Smooth muscle cell (in vitro differentiated cells): ENCODE measurements around the gene TVP23C. TPM values are rescaled to one million over a fixed set of nuclear protein-coding genes. Genes with fewer than 3 reads are reported as not detected.

Experiments used
- DNase-seq: peaks from one replicate; lab custom pipeline; 2025; ENCODE audit not compliant: unreplicated experiment; lab: John Stamatoyannopoulos, UW
- H2AFZ ChIP-seq: fragments of 200-600 bp; sonication (generic); 2 replicates; pipeline ENCODE4 v1.6.0; 2016; ENCODE audit warnings: antibody characterized with exemption, low read depth, mild to moderate bottlenecking
- H3F3A ChIP-seq: fragments of 200-600 bp; sonication (generic); 2 replicates; pipeline ENCODE4 v1.6.0; 2017; ENCODE audit warnings: antibody characterized with exemption, low read depth
- H3K27ac ChIP-seq: fragments of 200-600 bp; sonication (generic); 2 replicates; pipeline ENCODE4 v1.5.1; 2016; ENCODE audit warnings: low read depth, mild to moderate bottlenecking
- H3K27me3 ChIP-seq: fragments of 200-600 bp; sonication (generic); 2 replicates; pipeline ENCODE4 v1.6.1; 2016; ENCODE audit warnings: low read depth, mild to moderate bottlenecking
- H3K36me3 ChIP-seq: fragments of 200-600 bp; sonication (generic); 2 replicates; pipeline ENCODE4 v1.5.1; 2016; ENCODE audit warnings: low read depth
- H3K4me1 ChIP-seq: fragments of 200-600 bp; sonication (generic); 2 replicates; pipeline ENCODE4 v1.5.1; 2016; ENCODE audit warnings: low read depth
- H3K4me2 ChIP-seq: fragments of 200-600 bp; sonication (generic); 2 replicates; pipeline ENCODE4 v1.6.0; 2016; ENCODE audit warnings: mild to moderate bottlenecking
- H3K4me3 ChIP-seq: fragments of 200-600 bp; sonication (generic); 2 replicates; pipeline ENCODE4 v1.5.1; 2016; ENCODE audit warnings: mild to moderate bottlenecking
- H3K79me2 ChIP-seq: fragments of 200-600 bp; sonication (generic); 2 replicates; pipeline ENCODE4 v1.6.0; 2016; ENCODE audit warnings: low read depth, mild to moderate bottlenecking
- H3K9ac ChIP-seq: fragments of 200-600 bp; sonication (generic); 2 replicates; pipeline ENCODE4 v1.6.0; 2016; ENCODE audit warnings: low read depth
- H3K9me3 ChIP-seq: fragments of 200-600 bp; sonication (generic); replicated peaks from 2 replicates; pipeline ENCODE4 v1.5.1; 2016; ENCODE audit warnings: low read depth
- H4K20me1 ChIP-seq: fragments of 200-600 bp; sonication (generic); 2 replicates; pipeline ENCODE4 v1.6.0; 2016; ENCODE audit warnings: low read depth
- CTCF ChIP-seq: fragments of 200-600 bp; sonication (generic); IDR thresholded peaks from 2 replicates; pipeline ENCODE4 v1.5.1; 2017; ENCODE audit warnings: borderline replicate concordance, mild to moderate bottlenecking, antibody characterized with exemption; ENCODE audit not compliant: insufficient read depth, poor library complexity, severe bottlenecking
- WGBS: methylation state at CpG from one replicate; pipeline ENCODE4 v1.1.7; 2016; ENCODE audit warnings: low lambda C conversion rate; 5-methylcytosine and 5-hydroxymethylcytosine counted together
- polyA plus RNA-seq: library from polyadenylated mRNA; unstranded; fragments of >200 nt; fragmentation: Nextera tagmentation; extraction: Ambion mirVana; gene quantifications from 2 replicates; pipeline ENCODE4 v1.2.1, GENCODE V29; 2016
- total RNA-seq: library from RNA; depleted of rRNA; stranded (reverse); fragments of >200 nt; gene quantifications from 2 replicates; pipeline ENCODE4 v1.2.3, GENCODE V29; 2014

TVP23C gene
- total and polyA plus RNA-seq, 2 experiments from 2014 or later, result 10.0 to 52.5 TPM

- Histone ChIP-seq H2AFZ (no peak overlapping the region), H3K27me3 (no peaks in the 10 kb centered on the region), H3K9ac (no peak overlapping the region), H3K79me2 (no peaks in the 10 kb centered on the region), H3K4me2 (no peak overlapping the region), H3K27ac (no peak overlapping the region), H3K36me3 (no peaks in the 10 kb centered on the region), H3K4me3 (no peak overlapping the region), H3F3A (peaks cover 16% of the 10 kb centered on the region), H3K4me1 (peaks cover 10% of the 10 kb centered on the region), H4K20me1 (no peaks in the 10 kb centered on the region), H3K9me3 (no peaks in the 10 kb centered on the region)
- no peak for TF ChIP-seq CTCF
- DNase-seq, result no peak
- WGBS, result 74% methylated on average over 2 of the region's 2 CpGs
Observed at GRCh38 chr17:15488557-15488956, 74.7 kb downstream of the TVP23C start.

GRCh38 chr17:15485045-15485444, 78.2 kb downstream of the TVP23C start:
- Histone ChIP-seq H3K36me3 (no peaks in the 10 kb centered on the region), H3K4me2 (no peak overlapping the region), H3K27ac (no peak overlapping the region), H3K27me3 (no peaks in the 10 kb centered on the region), H3K9ac (no peak overlapping the region), H3F3A (peaks cover 3% of the 10 kb centered on the region), H3K79me2 (no peaks in the 10 kb centered on the region), H3K4me3 (no peak overlapping the region), H3K9me3 (no peaks in the 10 kb centered on the region), H2AFZ (no peak overlapping the region), H4K20me1 (no peaks in the 10 kb centered on the region), H3K4me1 (no peaks in the 10 kb centered on the region)
- WGBS, result 47% methylated on average over 4 of the region's 4 CpGs
- no peak for DNase-seq
- no peak for TF ChIP-seq CTCF

GRCh38 chr17:15483431-15483830, 79.9 kb downstream of the TVP23C start:
- Histone ChIP-seq H2AFZ (no peak overlapping the region), H3K79me2 (no peaks in the 10 kb centered on the region), H3K4me3 (no peak overlapping the region), H4K20me1 (no peaks in the 10 kb centered on the region), H3K27me3 (no peaks in the 10 kb centered on the region), H3K9ac (no peak overlapping the region), H3K4me2 (no peak overlapping the region), H3K27ac (no peak overlapping the region), H3K36me3 (no peaks in the 10 kb centered on the region), H3K4me1 (no peaks in the 10 kb centered on the region), H3K9me3 (no peaks in the 10 kb centered on the region), H3F3A (peaks cover 3% of the 10 kb centered on the region)
- no peak for TF ChIP-seq CTCF
- DNase-seq, result no peak
- 36% methylated on average over 4 of the region's 4 CpGs for WGBS

GRCh38 chr17:15482476-15482875, 80.8 kb downstream of the TVP23C start:
- DNase-seq, result no peak
- no peaks in the 10 kb centered on the region for H3K4me1 ChIP-seq
- 79% methylated on average over 6 of the region's 6 CpGs for WGBS
- peaks cover 3% of the 10 kb centered on the region for H3F3A ChIP-seq
- no peak overlapping the region for H3K27ac ChIP-seq
- H3K36me3 ChIP-seq, result no peaks in the 10 kb centered on the region
- H3K27me3 ChIP-seq, result no peaks in the 10 kb centered on the region
- no peaks in the 10 kb centered on the region for H3K9me3 ChIP-seq
- H3K4me2 ChIP-seq, result no peak overlapping the region
- no peak for TF ChIP-seq CTCF
- H3K79me2 ChIP-seq, result no peaks in the 10 kb centered on the region
- H4K20me1 ChIP-seq, result no peaks in the 10 kb centered on the region
- H2AFZ ChIP-seq, result no peak overlapping the region
- no peak overlapping the region for H3K9ac ChIP-seq
- no peak overlapping the region for H3K4me3 ChIP-seq
